A549 (cell line): ENCODE data around the gene RAP1GAP2. TPM values are rescaled to one million over a fixed set of nuclear protein-coding genes. Genes with fewer than 3 reads are reported as not detected.

Source experiments
- ATAC-seq, 2 experiments: fragments of 200-7000 bp in 1 of 2; fragments of >200 bp in 1 of 2; cut with Nextera tagmentation in 1 of 2; cut with Tn5 transposase in 1 of 2; 3 replicates each; pipeline versions ENCODE4 v1.8.0 to v1.9.1; 2018 to 2020; ENCODE audit warnings: mild to moderate bottlenecking in 1 of 2, moderate library complexity in 1 of 2
- CTCF ChIA-PET: fragments of 300-600 bp; sonication (Branson Sonifier 250); formaldehyde crosslinking; extraction: SDS; loops from one replicate; lab custom pipeline; 2021; ENCODE audit warnings: antibody characterized with exemption, inconsistent platforms; lab: Yijun Ruan, JAX
- POLR2A ChIA-PET: fragments of 350-600 bp; formaldehyde crosslinking; extraction: SDS; loops from one replicate; lab custom pipeline; 2021; ENCODE audit warnings: antibody characterized with exemption, inconsistent platforms; lab: Yijun Ruan, JAX
- DNase-seq, 2 experiments: peaks; one replicate each; pipeline versions ENCODE4 v3.0.0 to v3.0.0-alpha.2; 2011 to 2016; ENCODE audit warnings: low read depth in 1 of 2, low spot score in 1 of 2
- FAIRE-seq: peaks from 2 replicates; lab custom pipeline; 2011; peaks lifted over from hg19 to GRCh38; lab: Jason Lieb, UNC
- H3K27ac ChIP-seq, 2 experiments: fragments of >200 bp; sonication (Bioruptor Twin); formaldehyde crosslinking; 3 replicates each; pipeline ENCODE4 v1.5.1; 2016 to 2017
- H3K4me1 ChIP-seq: fragments of >200 bp; sonication (Bioruptor Twin); formaldehyde crosslinking; 3 replicates; pipeline ENCODE4 v1.6.1; 2016
- H3K4me2 ChIP-seq: fragments of >200 bp; sonication (Bioruptor Twin); formaldehyde crosslinking; 3 replicates; pipeline ENCODE4 v1.6.1; 2016
- H3K4me3 ChIP-seq: fragments of >200 bp; sonication (Bioruptor Twin); formaldehyde crosslinking; 3 replicates; pipeline ENCODE4 v1.5.1; 2016
- H3K9me3 ChIP-seq: fragments of >200 bp; sonication (Bioruptor Twin); formaldehyde crosslinking; 3 replicates; pipeline ENCODE4 v1.6.1; 2016
- CBX2 ChIP-seq: fragments of 200-600 bp; sonication (generic); IDR thresholded peaks from 2 replicates; pipeline ENCODE4 v1.6.1; 2016; ENCODE audit warnings: low read depth, mild to moderate bottlenecking, borderline replicate concordance
- CHD2 ChIP-seq: fragments of 150-350 bp; IDR thresholded peaks from 2 replicates; pipeline ENCODE4 v1.6.1; 2014; ENCODE audit warnings: low read length; ENCODE audit not compliant: partially characterized antibody
- EHMT2 ChIP-seq: fragments of 200-600 bp; sonication (generic); IDR thresholded peaks from 2 replicates; pipeline ENCODE4 v1.6.1; 2016; ENCODE audit warnings: antibody characterized with exemption, low read depth, mild to moderate bottlenecking, moderate library complexity
- FOSL2 ChIP-seq, 2 experiments: fragments of 450-650 bp in 1 of 2; fragments of >200 bp in 1 of 2; sonication (Bioruptor Twin) in 1 of 2; formaldehyde crosslinking; IDR thresholded peaks; 2 replicates each; pipeline versions ENCODE4 v1.5.0 to v1.6.1; 2016 to 2020; ENCODE audit warnings: mild to moderate bottlenecking in 1 of 2, moderate library complexity in 1 of 2
- FOXS1 ChIP-seq: fragments of 250-450 bp; sonication (Bioruptor Pico); IDR thresholded peaks from 2 replicates; pipeline ENCODE4 v1.5.0; 2020; ENCODE audit warnings: mild to moderate bottlenecking, moderate library complexity
- GATA3 ChIP-seq: IDR thresholded peaks from 2 replicates; pipeline ENCODE4 v1.6.1; 2012; ENCODE audit warnings: borderline replicate concordance
- HDAC2 ChIP-seq: fragments of 200-600 bp; sonication (generic); IDR thresholded peaks from 2 replicates; pipeline ENCODE4 v1.6.1; 2016
- HEYL ChIP-seq: fragments of 250-450 bp; sonication (Bioruptor Pico); IDR thresholded peaks from 2 replicates; pipeline ENCODE4 v1.8.0; 2021; ENCODE audit warnings: mild to moderate bottlenecking, moderate library complexity
- NPAS2 ChIP-seq: fragments of 250-450 bp; sonication (Bioruptor Pico); IDR thresholded peaks from 2 replicates; pipeline ENCODE4 v1.8.0; 2022; ENCODE audit warnings: mild to moderate bottlenecking, moderate library complexity, borderline replicate concordance
- PBX3 ChIP-seq: IDR thresholded peaks from 2 replicates; pipeline ENCODE4 v1.6.1; 2012
- POLR2AphosphoS2 ChIP-seq: conservative IDR thresholded peaks from 2 replicates; pipeline ENCODE4 v1.6.1; 2012; ENCODE audit warnings: low read length, improper control_type of control experiment, inconsistent platforms
- REST ChIP-seq: fragments of 200-600 bp; sonication (generic); IDR thresholded peaks from 2 replicates; pipeline ENCODE4 v1.6.1; 2016; ENCODE audit warnings: antibody characterized with exemption, mild to moderate bottlenecking, moderate library complexity
- SREBF2 ChIP-seq: fragments of 450-650 bp; IDR thresholded peaks from 2 replicates; pipeline ENCODE4 v1.6.1; 2014; ENCODE audit warnings: mild to moderate bottlenecking, moderate library complexity
- ZC3H11A ChIP-seq: fragments of 450-650 bp; IDR thresholded peaks from 2 replicates; pipeline ENCODE4 v1.6.1; 2014; ENCODE audit warnings: antibody characterized with exemption, mild to moderate bottlenecking
- WGBS: methylation state at CpG from one replicate; pipeline ENCODE4 v1.1.6; 2017; ENCODE audit errors: missing lambda C conversion rate; 5-methylcytosine and 5-hydroxymethylcytosine counted together
- polyA plus RNA-seq, 4 experiments: library from polyadenylated mRNA; depleted of rRNA in 3 of 4; stranded (reverse); fragments of >200 nt; fragmentation: RNase III in 1 of 4; extraction: RNeasy Plus Mini Kit Qiagen cat#74134 plus additional on column Dnase treatment in 1 of 4; gene quantifications; 2 replicates in 3 of 4; 3 replicates in 1 of 4; pipeline ENCODE4 v1.2.3, GENCODE V29; 2011 to 2017
- TF ChIP-seq, protein P1 (sequence below): fragments of 450-650 bp; IDR thresholded peaks from 2 replicates; pipeline ENCODE4 v1.6.1; 2014; ENCODE audit warnings: antibody characterized with exemption
- TF ChIP-seq, protein P2 (sequence below): fragments of >200 bp; sonication (Bioruptor Twin); formaldehyde crosslinking; IDR thresholded peaks from 3 replicates; pipeline ENCODE4 v1.6.1; 2016
- TF ChIP-seq, protein P3 (sequence below): IDR thresholded peaks from 2 replicates; pipeline ENCODE4 v1.6.1; 2012

The RAP1GAP2 gene
- polyA plus RNA-seq, 2 of the 4 experiments (the other 2 are of a cell fraction), result 8.3 to 20.8 TPM

- ChIA-PET CTCF (interaction anchor here (0.8 to 22.4 kb wide), 7 partner anchors 33 to 634 kb away, joined by 3 to 550 read pairs (median 7); no protein-coding TSS in a partner anchor), POLR2A (interaction anchor here (0.6 kb wide), 1 partner anchor 14 kb away, joined by 3 read pairs; no protein-coding TSS in a partner anchor)
- no peak for TF ChIP-seq POLR2AphosphoS2
- 0 out of 3 replicates have a peak, but pooled peaks cover 4% of the 10 kb centered on the region for H3K4me1 ChIP-seq
- H3K4me2 ChIP-seq, result no peak overlapping the region
- H3K9me3 ChIP-seq, result no peaks in the 10 kb centered on the region
- no peak overlapping the region for H3K4me3 ChIP-seq
- ATAC-seq, result no peak
- H3K27ac ChIP-seq, result no peak overlapping the region
- no peak for DNase-seq
- 49% methylated on average over 7 of the region's 7 CpGs for WGBS
- FAIRE-seq, result no peak
These were observed 219.7 kb downstream of the RAP1GAP2 start for GRCh38 chr17:3015890-3016289.

- H3K4me2 ChIP-seq, result no peak overlapping the region
- FAIRE-seq (no peak), DNase-seq (no peak)
- H3K9me3 ChIP-seq, result peaks cover 15% of the 10 kb centered on the region; the same call in 2 of the 3 replicates
- H3K4me1 ChIP-seq, result no peaks in the 10 kb centered on the region
- H3K4me3 ChIP-seq, result no peak overlapping the region
- TF ChIP-seq, protein P1, sequence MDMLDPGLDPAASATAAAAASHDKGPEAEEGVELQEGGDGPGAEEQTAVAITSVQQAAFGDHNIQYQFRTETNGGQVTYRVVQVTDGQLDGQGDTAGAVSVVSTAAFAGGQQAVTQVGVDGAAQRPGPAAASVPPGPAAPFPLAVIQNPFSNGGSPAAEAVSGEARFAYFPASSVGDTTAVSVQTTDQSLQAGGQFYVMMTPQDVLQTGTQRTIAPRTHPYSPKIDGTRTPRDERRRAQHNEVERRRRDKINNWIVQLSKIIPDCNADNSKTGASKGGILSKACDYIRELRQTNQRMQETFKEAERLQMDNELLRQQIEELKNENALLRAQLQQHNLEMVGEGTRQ, result no peak
- TF ChIP-seq HEYL (CRISPR knock-in tag), result no peak
- no peak for TF ChIP-seq PBX3
- TF ChIP-seq SREBF2, result no peak
- no peak for TF ChIP-seq CBX2
- TF ChIP-seq, protein P2, sequence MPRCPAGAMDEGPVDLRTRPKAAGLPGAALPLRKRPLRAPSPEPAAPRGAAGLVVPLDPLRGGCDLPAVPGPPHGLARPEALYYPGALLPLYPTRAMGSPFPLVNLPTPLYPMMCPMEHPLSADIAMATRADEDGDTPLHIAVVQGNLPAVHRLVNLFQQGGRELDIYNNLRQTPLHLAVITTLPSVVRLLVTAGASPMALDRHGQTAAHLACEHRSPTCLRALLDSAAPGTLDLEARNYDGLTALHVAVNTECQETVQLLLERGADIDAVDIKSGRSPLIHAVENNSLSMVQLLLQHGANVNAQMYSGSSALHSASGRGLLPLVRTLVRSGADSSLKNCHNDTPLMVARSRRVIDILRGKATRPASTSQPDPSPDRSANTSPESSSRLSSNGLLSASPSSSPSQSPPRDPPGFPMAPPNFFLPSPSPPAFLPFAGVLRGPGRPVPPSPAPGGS, result no peak
- no peak for TF ChIP-seq CHD2
- TF ChIP-seq ZC3H11A, result no peak
- TF ChIP-seq, all 56 proteins: peak for 0
- H3K27ac ChIP-seq, result no peak overlapping the region
- WGBS, result 93% methylated on average over 13 of the region's 15 CpGs
- no peak for ATAC-seq
- ChIA-PET POLR2A (no interaction called here), CTCF (interaction anchor here (1.5 to 22.4 kb wide), 4 partner anchors 11 to 232 kb away, joined by 4 to 550 read pairs (median 12); no protein-coding TSS in a partner anchor)
These were observed 221.7 kb downstream of the RAP1GAP2 start for GRCh38 chr17:3017936-3018335.

DNA sequence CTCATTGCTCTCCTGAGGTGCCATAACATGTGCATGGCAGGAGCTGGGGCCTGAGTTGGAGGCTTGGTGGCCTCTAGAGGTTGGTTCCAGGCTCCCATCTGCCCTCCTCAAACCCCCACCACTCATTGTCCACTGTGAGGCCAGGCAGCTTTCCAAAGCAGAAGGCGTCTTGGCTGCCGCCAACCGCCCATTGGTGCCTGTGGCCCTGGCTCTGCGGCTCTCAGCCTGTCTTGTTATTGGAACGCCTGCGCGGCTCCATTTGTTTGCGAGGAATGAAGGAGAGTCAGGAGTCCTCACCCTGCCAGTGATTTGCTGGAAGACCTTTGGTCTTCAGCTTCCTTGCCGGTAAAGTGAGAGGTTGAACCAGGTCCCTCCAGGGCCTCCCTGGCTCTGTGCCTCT lies 223.5 kb downstream of the RAP1GAP2 start:
- FAIRE-seq (no peak), ATAC-seq (no peak), DNase-seq (no peak)
- H3K4me1 ChIP-seq, result no peaks in the 10 kb centered on the region
- ChIA-PET POLR2A (no interaction called here), CTCF (interaction anchor here (0.8 to 22.4 kb wide), 9 partner anchors 11 to 234 kb away, joined by 3 to 550 read pairs (median 4); no protein-coding TSS in a partner anchor)
- WGBS, result 88% methylated on average over 8 of the region's 9 CpGs
- H3K27ac ChIP-seq, result no peak overlapping the region
- H3K4me2 ChIP-seq, result no peak overlapping the region
- no peak for TF ChIP-seq CHD2
- no peak for TF ChIP-seq GATA3
- TF ChIP-seq HDAC2, result no peak
- no peak for TF ChIP-seq ZC3H11A
- TF ChIP-seq, protein P3, sequence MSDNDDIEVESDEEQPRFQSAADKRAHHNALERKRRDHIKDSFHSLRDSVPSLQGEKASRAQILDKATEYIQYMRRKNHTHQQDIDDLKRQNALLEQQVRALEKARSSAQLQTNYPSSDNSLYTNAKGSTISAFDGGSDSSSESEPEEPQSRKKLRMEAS, result no peak
- no peak overlapping the region for H3K4me3 ChIP-seq
- H3K9me3 ChIP-seq, result peaks cover 32% of the 10 kb centered on the region; the same call in 2 of the 3 replicates

DNA sequence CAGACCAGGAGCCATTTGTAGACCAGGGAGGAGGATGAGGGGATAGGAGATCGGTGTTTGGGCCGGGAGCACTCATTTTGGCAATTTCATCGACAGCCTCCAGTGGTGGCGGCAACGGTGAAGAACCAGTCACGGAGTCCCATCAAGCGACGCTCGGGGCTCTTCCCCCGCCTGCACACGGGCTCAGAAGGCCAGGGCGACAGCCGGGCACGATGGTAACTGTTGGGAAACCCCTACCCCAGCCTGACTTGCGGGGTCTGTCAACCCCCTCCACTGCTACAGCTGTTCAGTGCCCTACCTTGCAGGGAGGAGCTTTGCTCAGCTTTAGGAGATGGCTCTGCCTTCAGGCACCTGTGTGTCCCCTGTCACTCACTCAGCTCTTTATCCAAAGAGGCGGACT lies 224.1 kb downstream of the RAP1GAP2 start:
- ChIA-PET CTCF (interaction anchor here (0.7 to 22.4 kb wide), 7 partner anchors 8 to 234 kb away, joined by 3 to 550 read pairs (median 4); no protein-coding TSS in a partner anchor), POLR2A (no interaction called here)
- Histone ChIP-seq H3K4me1 (no peaks in the 10 kb centered on the region), H3K27ac (no peak overlapping the region), H3K4me2 (no peak overlapping the region), H3K9me3 (peaks cover 33% of the 10 kb centered on the region; the same call in 2 of the 3 replicates), H3K4me3 (no peak overlapping the region)
- DNase-seq (no peak), ATAC-seq (no peak), FAIRE-seq (no peak)
- WGBS, result 97% methylated on average over 16 of the region's 16 CpGs
- TF ChIP-seq REST (no peak), NPAS2 (CRISPR knock-in tag) (no peak), EHMT2 (no peak), FOXS1 (CRISPR knock-in tag) (no peak), FOSL2 (IDR thresholded peaks at IDR 0.05) (no peak), FOSL2 (CRISPR knock-in tag; IDR thresholded peaks at IDR 0.05) (no peak)
